ENCODE results near the gene MUC2.

Gene MUC2

GRCh38 chr11:1037506-1038055 lies 37.1 kb upstream of the MUC2 start:
- no peak for DNase-seq

- DNase-seq: no peak
Measured at GRCh38 chr11:1038361-1038760, 36.3 kb upstream of the MUC2 start.

- DNase-seq: no peak
Measured at GRCh38 chr11:1038921-1039320, 35.8 kb upstream of the MUC2 start.

- no peak for DNase-seq
Measured at GRCh38 chr11:1039481-1040427, 34.9 kb upstream of the MUC2 start.

- DNase-seq: no peak
Measured at GRCh38 chr11:1040428-1041148, 34.1 kb upstream of the MUC2 start.

- DNase-seq: no peak
Measured at GRCh38 chr11:1041149-1041467, 33.6 kb upstream of the MUC2 start.

GRCh38 chr11:1041471-1041870 lies 33.2 kb upstream of the MUC2 start:
- DNase-seq: no peak

GRCh38 chr11:1041936-1042608 lies 32.6 kb upstream of the MUC2 start:
- DNase-seq: no peak

- DNase-seq: no peak
Measured at GRCh38 chr11:1042626-1043562, 31.8 kb upstream of the MUC2 start.

- DNase-seq: no peak
Measured at GRCh38 chr11:1043563-1044096, 31.0 kb upstream of the MUC2 start.

- DNase-seq: no peak
Measured at GRCh38 chr11:1044160-1044559, 30.5 kb upstream of the MUC2 start.

GRCh38 chr11:1047595-1048156 lies 27.0 kb upstream of the MUC2 start:
- no peak for DNase-seq

GRCh38 chr11:1048375-1049070 lies 26.2 kb upstream of the MUC2 start:
- DNase-seq: no peak

GRCh38 chr11:1049071-1049405 lies 25.6 kb upstream of the MUC2 start:
- DNase-seq: no peak

GRCh38 chr11:1049431-1049891 lies 25.2 kb upstream of the MUC2 start:
- peak; percentile 91 for DNase-seq

- DNase-seq: no peak
Measured at GRCh38 chr11:1049911-1050580, 24.6 kb upstream of the MUC2 start.

GRCh38 chr11:1050581-1051355 lies 23.9 kb upstream of the MUC2 start:
- peak; percentile 62 for DNase-seq

GRCh38 chr11:1051356-1052132 lies 23.1 kb upstream of the MUC2 start:
- DNase-seq: no peak

All from NCI-H1105 treated with DMSO at 0.1 percent for 48 hours (cell line).